Liver (tissue), 9 donors: ENCODE results near the gene BCAR1. TPM values are rescaled to one million over a fixed set of nuclear protein-coding genes. Genes with fewer than 3 reads are reported as not detected.
"Not testable (repeated sequence)": the region's sequence is repeated elsewhere in the genome, so short reads cannot be mapped to it uniquely, and the experiment has no call there.

ENCODE experiments used
- DNase-seq: peaks from one replicate; pipeline ENCODE4 v3.0.0-alpha.2; 2017; ENCODE audit warnings: low spot score
- H3K27ac ChIP-seq, 2 donors: one replicate each; pipeline ENCODE4 v1.7.0; 2013; ENCODE audit warnings: inconsistent platforms in 2 of 2, low read length in 2 of 2, control low read depth in 1 of 2, low read depth in 1 of 2, mild to moderate bottlenecking in 1 of 2
- H3K27me3 ChIP-seq, 4 donors: one replicate each; pipeline versions ENCODE4 v1.6.1 to v1.7.0; 2013; ENCODE audit warnings: low read length in 3 of 4, inconsistent platforms in 1 of 4, mild to moderate bottlenecking in 1 of 4, moderate library complexity in 1 of 4; ENCODE audit not compliant: control insufficient read depth in 4 of 4, insufficient read depth in 4 of 4
- H3K36me3 ChIP-seq, 4 donors: one replicate each; pipeline versions ENCODE4 v1.6.1 to v1.7.0; 2013; ENCODE audit warnings: low read length in 3 of 4, mild to moderate bottlenecking in 3 of 4, low read depth in 1 of 4, moderate library complexity in 1 of 4; ENCODE audit not compliant: control insufficient read depth in 4 of 4, insufficient read depth in 3 of 4
- H3K4me1 ChIP-seq, 4 donors: one replicate each; pipeline versions ENCODE4 v1.6.1 to v1.7.0; 2013; ENCODE audit warnings: low read length in 3 of 4, mild to moderate bottlenecking in 3 of 4, moderate library complexity in 1 of 4; ENCODE audit not compliant: control insufficient read depth in 4 of 4, insufficient read depth in 4 of 4
- H3K4me3 ChIP-seq, 3 donors: one replicate each; pipeline versions ENCODE4 v1.6.1 to v1.7.0; 2013; ENCODE audit warnings: low read length in 3 of 3, control low read depth in 1 of 3, low read depth in 1 of 3, mild to moderate bottlenecking in 1 of 3
- H3K9ac ChIP-seq, 2 donors: one replicate each; pipeline ENCODE4 v1.7.0; 2013; ENCODE audit warnings: low read length in 2 of 2, mild to moderate bottlenecking in 2 of 2, moderate library complexity in 2 of 2, control low read depth in 1 of 2, low read depth in 1 of 2
- H3K9me3 ChIP-seq, 4 donors: one replicate each; pipeline versions ENCODE4 v1.6.1 to v1.7.0; 2013; ENCODE audit warnings: low read length in 3 of 4; ENCODE audit not compliant: control insufficient read depth in 4 of 4
- EGR1 ChIP-seq, 2 donors: IDR thresholded peaks; 2 replicates each; pipeline ENCODE4 v1.6.1; 2016 to 2018; ENCODE audit warnings: antibody characterized with exemption in 2 of 2, low read depth in 2 of 2
- FOXA1 ChIP-seq: IDR thresholded peaks from 2 replicates; pipeline ENCODE4 v1.6.1; 2016; ENCODE audit warnings: antibody characterized with exemption
- FOXA2 ChIP-seq: IDR thresholded peaks from 2 replicates; pipeline ENCODE4 v1.6.1; 2016; ENCODE audit warnings: antibody characterized with exemption
- GABPA ChIP-seq, 2 donors: IDR thresholded peaks in 1 of 2; conservative IDR thresholded peaks in 1 of 2; 2 replicates each; pipeline ENCODE4 v1.6.1; 2016; ENCODE audit warnings: antibody characterized with exemption in 2 of 2, mild to moderate bottlenecking in 1 of 2, moderate library complexity in 1 of 2
- HNF4A ChIP-seq, 2 donors: conservative IDR thresholded peaks; 2 replicates each; pipeline ENCODE4 v1.6.1; 2016; ENCODE audit warnings: antibody characterized with exemption in 2 of 2, mild to moderate bottlenecking in 2 of 2
- HNF4G ChIP-seq: IDR thresholded peaks from 2 replicates; pipeline ENCODE4 v1.6.1; 2016; ENCODE audit warnings: antibody characterized with exemption
- JUND ChIP-seq, 2 donors: IDR thresholded peaks; 2 replicates each; pipeline ENCODE4 v1.6.1; 2016; ENCODE audit warnings: antibody characterized with exemption in 2 of 2
- NR2F2 ChIP-seq: IDR thresholded peaks from 2 replicates; pipeline ENCODE4 v1.6.1; 2016; ENCODE audit warnings: antibody characterized with exemption
- RAD21 ChIP-seq, 2 donors: IDR thresholded peaks; 2 replicates each; pipeline ENCODE4 v1.6.1; 2016; ENCODE audit warnings: antibody characterized with exemption in 2 of 2, mild to moderate bottlenecking in 2 of 2
- RXRA ChIP-seq, 2 donors: IDR thresholded peaks; 2 replicates each; pipeline ENCODE4 v1.6.1; 2017 to 2018; ENCODE audit warnings: antibody characterized with exemption in 2 of 2, mild to moderate bottlenecking in 1 of 2
- SP1 ChIP-seq: IDR thresholded peaks from 2 replicates; pipeline ENCODE4 v1.6.1; 2018; ENCODE audit warnings: antibody characterized with exemption, mild to moderate bottlenecking
- TAF1 ChIP-seq: conservative IDR thresholded peaks from 2 replicates; pipeline ENCODE4 v1.6.1; 2016; ENCODE audit warnings: antibody characterized with exemption, mild to moderate bottlenecking
- YY1 ChIP-seq: IDR thresholded peaks from 2 replicates; pipeline ENCODE4 v1.6.1; 2016; ENCODE audit warnings: antibody characterized with exemption, mild to moderate bottlenecking
- WGBS: extraction: QIAGEN DNeasy Blood & Tissue Kit; methylation state at CpG from one replicate; pipeline ENCODE4 v1.1.7; 2013; 5-methylcytosine and 5-hydroxymethylcytosine counted together
- polyA plus RNA-seq, 2 donors: library from polyadenylated mRNA; stranded (reverse) in 1 of 2; unstranded in 1 of 2; fragments of 200-250 nt in 1 of 2; fragments of >200 nt in 1 of 2; fragmentation: Nextera tagmentation in 1 of 2; extraction: Ambion mirVana in 1 of 2; gene quantifications; one replicate each; pipeline versions ENCODE4 v1.2.1 to v1.2.3, GENCODE V29; 2013 to 2015
- total RNA-seq, 2 donors: library from RNA; depleted of rRNA; stranded (reverse); fragments of >200 nt; gene quantifications; one replicate each; pipeline ENCODE4 v1.2.3, GENCODE V29; 2014
- TF ChIP-seq, protein P1 (sequence below): IDR thresholded peaks from 2 replicates; pipeline ENCODE4 v1.6.1; 2016; ENCODE audit warnings: antibody characterized with exemption
- TF ChIP-seq, protein P2 (sequence below): fragments of 150-350 bp; IDR thresholded peaks from 2 replicates; pipeline ENCODE4 v1.5.1; 2017; ENCODE audit warnings: improper control_type of control experiment, low read depth, low read length; ENCODE audit not compliant: missing input control
- TF ChIP-seq, protein P3 (sequence below): IDR thresholded peaks from 2 replicates; pipeline ENCODE4 v1.6.1; 2016; ENCODE audit warnings: antibody characterized with exemption
- TF ChIP-seq, protein P4 (sequence below): IDR thresholded peaks from 2 replicates; pipeline ENCODE4 v1.6.1; 2016; ENCODE audit warnings: antibody characterized with exemption, mild to moderate bottlenecking
- TF ChIP-seq, protein P5 (sequence below): IDR thresholded peaks from 2 replicates; pipeline ENCODE4 v1.6.1; 2016; ENCODE audit warnings: antibody characterized with exemption
- donor health status: healthy.
- donor health status: healthy.
- donor health status: healthy.
- donor health status: healthy.
- donor health status: healthy.

Gene BCAR1
- total and polyA plus RNA-seq, 4 donors: 10.1 to 32.2 (median 20.2) TPM

GRCh38 chr16:75209944-75210343 is 41.5 kb downstream of the BCAR1 start:
- no peak overlapping the region for H3K4me3 ChIP-seq
- no peaks in the 10 kb centered on the region for H3K27me3 ChIP-seq
- 92% methylated on average over 5 of the region's 5 CpGs for WGBS
- H3K9ac ChIP-seq: no peak overlapping the region
- no peak for DNase-seq
- no peak overlapping the region for H3K27ac ChIP-seq
- no peaks in the 10 kb centered on the region for H3K9me3 ChIP-seq
- no peaks in the 10 kb centered on the region for H3K4me1 ChIP-seq
- TF ChIP-seq RAD21 (IDR thresholded peaks at IDR 0.05) (no peak), GABPA (IDR thresholded peaks at IDR 0.05 in 1 of 2, conservative IDR thresholded peaks at IDR 0.05 in 1 of 2) (no peak), HNF4A (conservative IDR thresholded peaks at IDR 0.05) (no peak), RXRA (IDR thresholded peaks at IDR 0.05) (no peak), NR2F2 (no peak), FOXA1 (no peak), TAF1 (no peak), HNF4G (no peak), YY1 (no peak), SP1 (no peak), FOXA2 (no peak), JUND (IDR thresholded peaks at IDR 0.05) (no peak), EGR1 (IDR thresholded peaks at IDR 0.05; ENCODE audit: low read depth in 2 of 2) (no peak)
- TF ChIP-seq, protein P1, sequence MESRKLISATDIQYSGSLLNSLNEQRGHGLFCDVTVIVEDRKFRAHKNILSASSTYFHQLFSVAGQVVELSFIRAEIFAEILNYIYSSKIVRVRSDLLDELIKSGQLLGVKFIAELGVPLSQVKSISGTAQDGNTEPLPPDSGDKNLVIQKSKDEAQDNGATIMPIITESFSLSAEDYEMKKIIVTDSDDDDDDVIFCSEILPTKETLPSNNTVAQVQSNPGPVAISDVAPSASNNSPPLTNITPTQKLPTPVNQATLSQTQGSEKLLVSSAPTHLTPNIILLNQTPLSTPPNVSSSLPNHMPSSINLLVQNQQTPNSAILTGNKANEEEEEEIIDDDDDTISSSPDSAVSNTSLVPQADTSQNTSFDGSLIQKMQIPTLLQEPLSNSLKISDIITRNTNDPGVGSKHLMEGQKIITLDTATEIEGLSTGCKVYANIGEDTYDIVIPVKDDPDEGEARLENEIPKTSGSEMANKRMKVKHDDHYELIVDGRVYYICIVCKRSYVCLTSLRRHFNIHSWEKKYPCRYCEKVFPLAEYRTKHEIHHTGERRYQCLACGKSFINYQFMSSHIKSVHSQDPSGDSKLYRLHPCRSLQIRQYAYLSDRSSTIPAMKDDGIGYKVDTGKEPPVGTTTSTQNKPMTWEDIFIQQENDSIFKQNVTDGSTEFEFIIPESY: no peak
- TF ChIP-seq, protein P2, sequence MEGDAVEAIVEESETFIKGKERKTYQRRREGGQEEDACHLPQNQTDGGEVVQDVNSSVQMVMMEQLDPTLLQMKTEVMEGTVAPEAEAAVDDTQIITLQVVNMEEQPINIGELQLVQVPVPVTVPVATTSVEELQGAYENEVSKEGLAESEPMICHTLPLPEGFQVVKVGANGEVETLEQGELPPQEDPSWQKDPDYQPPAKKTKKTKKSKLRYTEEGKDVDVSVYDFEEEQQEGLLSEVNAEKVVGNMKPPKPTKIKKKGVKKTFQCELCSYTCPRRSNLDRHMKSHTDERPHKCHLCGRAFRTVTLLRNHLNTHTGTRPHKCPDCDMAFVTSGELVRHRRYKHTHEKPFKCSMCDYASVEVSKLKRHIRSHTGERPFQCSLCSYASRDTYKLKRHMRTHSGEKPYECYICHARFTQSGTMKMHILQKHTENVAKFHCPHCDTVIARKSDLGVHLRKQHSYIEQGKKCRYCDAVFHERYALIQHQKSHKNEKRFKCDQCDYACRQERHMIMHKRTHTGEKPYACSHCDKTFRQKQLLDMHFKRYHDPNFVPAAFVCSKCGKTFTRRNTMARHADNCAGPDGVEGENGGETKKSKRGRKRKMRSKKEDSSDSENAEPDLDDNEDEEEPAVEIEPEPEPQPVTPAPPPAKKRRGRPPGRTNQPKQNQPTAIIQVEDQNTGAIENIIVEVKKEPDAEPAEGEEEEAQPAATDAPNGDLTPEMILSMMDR: no peak
- TF ChIP-seq, protein P3, sequence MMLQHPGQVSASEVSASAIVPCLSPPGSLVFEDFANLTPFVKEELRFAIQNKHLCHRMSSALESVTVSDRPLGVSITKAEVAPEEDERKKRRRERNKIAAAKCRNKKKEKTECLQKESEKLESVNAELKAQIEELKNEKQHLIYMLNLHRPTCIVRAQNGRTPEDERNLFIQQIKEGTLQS: no peak
- TF ChIP-seq, protein P4, sequence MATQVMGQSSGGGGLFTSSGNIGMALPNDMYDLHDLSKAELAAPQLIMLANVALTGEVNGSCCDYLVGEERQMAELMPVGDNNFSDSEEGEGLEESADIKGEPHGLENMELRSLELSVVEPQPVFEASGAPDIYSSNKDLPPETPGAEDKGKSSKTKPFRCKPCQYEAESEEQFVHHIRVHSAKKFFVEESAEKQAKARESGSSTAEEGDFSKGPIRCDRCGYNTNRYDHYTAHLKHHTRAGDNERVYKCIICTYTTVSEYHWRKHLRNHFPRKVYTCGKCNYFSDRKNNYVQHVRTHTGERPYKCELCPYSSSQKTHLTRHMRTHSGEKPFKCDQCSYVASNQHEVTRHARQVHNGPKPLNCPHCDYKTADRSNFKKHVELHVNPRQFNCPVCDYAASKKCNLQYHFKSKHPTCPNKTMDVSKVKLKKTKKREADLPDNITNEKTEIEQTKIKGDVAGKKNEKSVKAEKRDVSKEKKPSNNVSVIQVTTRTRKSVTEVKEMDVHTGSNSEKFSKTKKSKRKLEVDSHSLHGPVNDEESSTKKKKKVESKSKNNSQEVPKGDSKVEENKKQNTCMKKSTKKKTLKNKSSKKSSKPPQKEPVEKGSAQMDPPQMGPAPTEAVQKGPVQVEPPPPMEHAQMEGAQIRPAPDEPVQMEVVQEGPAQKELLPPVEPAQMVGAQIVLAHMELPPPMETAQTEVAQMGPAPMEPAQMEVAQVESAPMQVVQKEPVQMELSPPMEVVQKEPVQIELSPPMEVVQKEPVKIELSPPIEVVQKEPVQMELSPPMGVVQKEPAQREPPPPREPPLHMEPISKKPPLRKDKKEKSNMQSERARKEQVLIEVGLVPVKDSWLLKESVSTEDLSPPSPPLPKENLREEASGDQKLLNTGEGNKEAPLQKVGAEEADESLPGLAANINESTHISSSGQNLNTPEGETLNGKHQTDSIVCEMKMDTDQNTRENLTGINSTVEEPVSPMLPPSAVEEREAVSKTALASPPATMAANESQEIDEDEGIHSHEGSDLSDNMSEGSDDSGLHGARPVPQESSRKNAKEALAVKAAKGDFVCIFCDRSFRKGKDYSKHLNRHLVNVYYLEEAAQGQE: no peak
- TF ChIP-seq, protein P5, sequence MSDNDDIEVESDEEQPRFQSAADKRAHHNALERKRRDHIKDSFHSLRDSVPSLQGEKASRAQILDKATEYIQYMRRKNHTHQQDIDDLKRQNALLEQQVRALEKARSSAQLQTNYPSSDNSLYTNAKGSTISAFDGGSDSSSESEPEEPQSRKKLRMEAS: no peak
- no peaks in the 10 kb centered on the region for H3K36me3 ChIP-seq

DNA sequence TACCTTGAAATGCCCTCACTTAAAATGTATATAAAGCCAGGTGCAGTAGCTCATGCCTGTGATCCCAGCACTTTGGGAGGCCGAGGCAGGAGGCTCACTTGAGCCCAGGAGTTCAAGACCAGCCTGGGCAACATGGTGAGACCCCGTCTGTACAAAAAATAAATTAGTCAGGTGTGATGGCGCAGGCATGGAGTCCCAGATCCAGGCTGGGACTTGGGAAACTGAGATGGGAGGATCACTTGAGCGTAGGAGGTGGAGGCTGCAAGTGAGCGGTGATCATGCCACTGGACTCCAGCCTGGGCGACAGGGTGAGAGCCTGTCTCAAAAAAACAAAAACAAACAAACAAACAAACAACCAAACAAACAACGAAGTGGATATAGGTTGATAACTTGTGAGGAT is 41.9 kb downstream of the BCAR1 start:
- DNase-seq, H3K4me1 ChIP-seq, H3K27ac ChIP-seq, H3K9ac ChIP-seq, H3K4me3 ChIP-seq, H3K9me3 ChIP-seq, H3K27me3 ChIP-seq, H3K36me3 ChIP-seq: not testable (repeated sequence)
- 90% methylated on average over 7 of the region's 7 CpGs for WGBS
